K562 (cell line): ENCODE data around the gene GJC2. TPM values are rescaled to one million over a fixed set of nuclear protein-coding genes. Genes with fewer than 3 reads are reported as not detected.

Source experiments
- CCAR2 ChIP-seq: fragments of 200-400 bp; formaldehyde crosslinking; IDR thresholded peaks from 2 replicates; pipeline ENCODE4 v1.6.1; 2017; ENCODE audit warnings: mild to moderate bottlenecking, low read depth, low read length
- LARP7 ChIP-seq: fragments of 450-650 bp; IDR thresholded peaks from 2 replicates; pipeline ENCODE4 v1.6.1; 2016
- NR1H2 ChIP-seq: sonication (generic); formaldehyde crosslinking; IDR thresholded peaks from 2 replicates; pipeline ENCODE4 v1.4.0; 2020; ENCODE audit warnings: mild to moderate bottlenecking, missing genetic modification reagents
- POLR2G ChIP-seq: fragments of 200-400 bp; formaldehyde crosslinking; IDR thresholded peaks from 2 replicates; pipeline ENCODE4 v1.6.1; 2017; ENCODE audit warnings: low read depth, mild to moderate bottlenecking, antibody characterized with exemption, low read length, moderate library complexity
- THAP7 ChIP-seq: fragments of 250-450 bp; sonication (Bioruptor Pico); IDR thresholded peaks from 2 replicates; pipeline ENCODE4 v1.5.0; 2021
- U2AF1 ChIP-seq: fragments of 200-400 bp; formaldehyde crosslinking; optimal IDR thresholded peaks from 2 replicates; pipeline ENCODE3; 2017; ENCODE audit warnings: mild to moderate bottlenecking, low read depth, low read length, moderate library complexity
- ZBTB40 ChIP-seq, 2 experiments: fragments of 450-650 bp in 1 of 2; sonication (generic) in 1 of 2; formaldehyde crosslinking in 1 of 2; IDR thresholded peaks; 2 replicates each; pipeline versions ENCODE4 v1.7.1 to v1.9.0; 2016 to 2022; ENCODE audit warnings: inconsistent platforms in 1 of 2, mild to moderate bottlenecking in 1 of 2, missing genetic modification reagents in 1 of 2
- ZNF639 ChIP-seq, 2 experiments: fragments of 200-800 bp in 1 of 2; sonication (Bioruptor generic) in 1 of 2; sonication (generic) in 1 of 2; formaldehyde crosslinking in 1 of 2; IDR thresholded peaks in 1 of 2; conservative IDR thresholded peaks in 1 of 2; 2 replicates each; pipeline versions ENCODE4 v1.5.0 to v1.6.1; 2016 to 2020; ENCODE audit warnings: missing compliant biosample characterization in 1 of 2, missing genetic modification characterization in 1 of 2, missing genetic modification reagents in 1 of 2
- polyA plus RNA-seq, 8 experiments: library from polyadenylated mRNA; depleted of rRNA in 4 of 8; stranded (reverse) in 5 of 8; unstranded in 3 of 8; fragments of >200 nt; fragmentation: Nextera tagmentation in 2 of 8; fragmentation: Illumina TruSeq in 1 of 8; extraction: Ambion mirVana in 2 of 8; extraction: Trizol in 1 of 8; gene quantifications; 2 replicates each; pipeline versions ENCODE4 v1.2.1 to v1.2.3, GENCODE V29; 2011 to 2014; ENCODE audit warnings: inconsistent platforms in 1 of 8, missing spikeins in 1 of 8
- total RNA-seq, 7 experiments: library from RNA; depleted of rRNA in 6 of 7; stranded (reverse); fragments of >200 nt in 6 of 7; fragmentation: Illumina TruSeq in 2 of 7; extraction: Trizol in 2 of 7; gene quantifications; 2 replicates each; pipeline versions ENCODE4 v1.2.1 to v1.2.3, GENCODE V29; 2011 to 2021; ENCODE audit warnings: low replicate concordance in 1 of 7
- TF ChIP-seq, protein P1 (sequence below): fragments of 250-450 bp; sonication (Bioruptor Pico); IDR thresholded peaks from 2 replicates; pipeline ENCODE4 v1.4.0; 2020

GJC2 gene
- total and polyA plus RNA-seq, 9 of the 15 experiments (the other 6 are each of a cell fraction or from before 2014, with no cell fraction given) = 0.03 to 0.62 (median 0.11) TPM; not detected in 2

DNA sequence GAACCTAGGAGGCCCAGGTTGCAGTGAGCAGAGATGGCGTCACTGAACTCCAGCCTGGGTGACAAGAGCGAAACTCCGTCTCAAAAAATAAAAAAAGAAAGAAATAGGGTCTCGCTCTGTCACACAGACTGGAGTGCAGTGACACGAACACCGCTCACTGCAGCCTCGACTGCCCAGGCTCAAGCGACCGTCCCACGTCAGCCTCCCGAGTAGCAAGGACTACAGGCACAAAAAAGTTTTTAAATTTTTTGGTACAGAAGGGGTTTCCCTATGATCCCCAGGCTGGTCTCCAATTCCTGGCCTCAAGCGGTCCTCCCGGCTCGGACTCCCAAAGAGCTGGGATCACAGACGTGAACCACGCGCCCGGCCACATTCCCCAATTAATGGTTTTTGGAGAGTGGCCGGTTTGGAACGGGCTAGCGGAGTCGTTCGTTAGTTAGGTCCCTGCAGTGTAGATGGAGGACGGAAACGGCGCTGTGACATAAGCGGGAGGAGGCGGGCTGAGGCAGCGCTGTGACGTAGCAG, 10.3 kb upstream of the GJC2 start (continued):
- TF ChIP-seq THAP7 (CRISPR knock-in tag) = no peak
- no peak for TF ChIP-seq ZBTB40 (IDR thresholded peaks at IDR 0.05)
- TF ChIP-seq ZBTB40 (CRISPR knock-in tag; IDR thresholded peaks at IDR 0.05) = no peak
- no peak for TF ChIP-seq ZNF639 (CRISPR knock-in tag; conservative IDR thresholded peaks at IDR 0.05 in 1 of 2, IDR thresholded peaks at IDR 0.05 in 1 of 2)
- 0 out of 2 replicates have a peak, but pooled peaks have one; percentile 2 for TF ChIP-seq NR1H2
- TF ChIP-seq U2AF1 = no peak
- TF ChIP-seq LARP7 = 0 out of 2 replicates have a peak, but pooled peaks have one; percentile 10
- TF ChIP-seq, protein P1, sequence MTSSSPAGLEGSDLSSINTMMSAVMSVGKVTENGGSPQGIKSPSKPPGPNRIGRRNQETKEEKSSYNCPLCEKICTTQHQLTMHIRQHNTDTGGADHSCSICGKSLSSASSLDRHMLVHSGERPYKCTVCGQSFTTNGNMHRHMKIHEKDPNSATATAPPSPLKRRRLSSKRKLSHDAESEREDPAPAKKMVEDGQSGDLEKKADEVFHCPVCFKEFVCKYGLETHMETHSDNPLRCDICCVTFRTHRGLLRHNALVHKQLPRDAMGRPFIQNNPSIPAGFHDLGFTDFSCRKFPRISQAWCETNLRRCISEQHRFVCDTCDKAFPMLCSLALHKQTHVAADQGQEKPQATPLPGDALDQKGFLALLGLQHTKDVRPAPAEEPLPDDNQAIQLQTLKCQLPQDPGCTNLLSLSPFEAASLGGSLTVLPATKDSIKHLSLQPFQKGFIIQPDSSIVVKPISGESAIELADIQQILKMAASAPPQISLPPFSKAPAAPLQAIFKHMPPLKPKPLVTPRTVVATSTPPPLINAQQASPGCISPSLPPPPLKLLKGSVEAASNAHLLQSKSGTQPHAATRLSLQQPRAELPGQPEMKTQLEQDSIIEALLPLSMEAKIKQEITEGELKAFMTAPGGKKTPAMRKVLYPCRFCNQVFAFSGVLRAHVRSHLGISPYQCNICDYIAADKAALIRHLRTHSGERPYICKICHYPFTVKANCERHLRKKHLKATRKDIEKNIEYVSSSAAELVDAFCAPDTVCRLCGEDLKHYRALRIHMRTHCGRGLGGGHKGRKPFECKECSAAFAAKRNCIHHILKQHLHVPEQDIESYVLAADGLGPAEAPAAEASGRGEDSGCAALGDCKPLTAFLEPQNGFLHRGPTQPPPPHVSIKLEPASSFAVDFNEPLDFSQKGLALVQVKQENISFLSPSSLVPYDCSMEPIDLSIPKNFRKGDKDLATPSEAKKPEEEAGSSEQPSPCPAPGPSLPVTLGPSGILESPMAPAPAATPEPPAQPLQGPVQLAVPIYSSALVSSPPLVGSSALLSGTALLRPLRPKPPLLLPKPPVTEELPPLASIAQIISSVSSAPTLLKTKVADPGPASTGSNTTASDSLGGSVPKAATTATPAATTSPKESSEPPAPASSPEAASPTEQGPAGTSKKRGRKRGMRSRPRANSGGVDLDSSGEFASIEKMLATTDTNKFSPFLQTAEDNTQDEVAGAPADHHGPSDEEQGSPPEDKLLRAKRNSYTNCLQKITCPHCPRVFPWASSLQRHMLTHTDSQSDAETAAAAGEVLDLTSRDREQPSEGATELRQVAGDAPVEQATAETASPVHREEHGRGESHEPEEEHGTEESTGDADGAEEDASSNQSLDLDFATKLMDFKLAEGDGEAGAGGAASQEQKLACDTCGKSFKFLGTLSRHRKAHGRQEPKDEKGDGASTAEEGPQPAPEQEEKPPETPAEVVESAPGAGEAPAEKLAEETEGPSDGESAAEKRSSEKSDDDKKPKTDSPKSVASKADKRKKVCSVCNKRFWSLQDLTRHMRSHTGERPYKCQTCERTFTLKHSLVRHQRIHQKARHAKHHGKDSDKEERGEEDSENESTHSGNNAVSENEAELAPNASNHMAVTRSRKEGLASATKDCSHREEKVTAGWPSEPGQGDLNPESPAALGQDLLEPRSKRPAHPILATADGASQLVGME = no peak
- TF ChIP-seq CCAR2 = no peak
- TF ChIP-seq POLR2G = no peak
